ENCODE results near the gene PRCD. TPM values are rescaled to one million over a fixed set of nuclear protein-coding genes. Genes with fewer than 3 reads are reported as not detected.
A peak's percentile ranks its signal among the peaks of the same experiment; 100 is the strongest.
"Not testable (repeated sequence)": the region's sequence is repeated elsewhere in the genome, so short reads cannot be mapped to it uniquely, and the experiment has no call there.

The PRCD gene
- total RNA-seq, 1 donor from 2014 or later: 0.94 TPM

GRCh38 chr17:76527430-76528111 is 12.3 kb upstream of the PRCD start:
- DNase-seq (ENCODE audit: low read depth): peak; percentile 92

- no peak for DNase-seq (ENCODE audit: low read depth)
Observed at GRCh38 chr17:76528156-76528527, 11.7 kb upstream of the PRCD start.

GRCh38 chr17:76528528-76529223 is 11.2 kb upstream of the PRCD start:
- no peak for DNase-seq (ENCODE audit: low read depth)

DNA sequence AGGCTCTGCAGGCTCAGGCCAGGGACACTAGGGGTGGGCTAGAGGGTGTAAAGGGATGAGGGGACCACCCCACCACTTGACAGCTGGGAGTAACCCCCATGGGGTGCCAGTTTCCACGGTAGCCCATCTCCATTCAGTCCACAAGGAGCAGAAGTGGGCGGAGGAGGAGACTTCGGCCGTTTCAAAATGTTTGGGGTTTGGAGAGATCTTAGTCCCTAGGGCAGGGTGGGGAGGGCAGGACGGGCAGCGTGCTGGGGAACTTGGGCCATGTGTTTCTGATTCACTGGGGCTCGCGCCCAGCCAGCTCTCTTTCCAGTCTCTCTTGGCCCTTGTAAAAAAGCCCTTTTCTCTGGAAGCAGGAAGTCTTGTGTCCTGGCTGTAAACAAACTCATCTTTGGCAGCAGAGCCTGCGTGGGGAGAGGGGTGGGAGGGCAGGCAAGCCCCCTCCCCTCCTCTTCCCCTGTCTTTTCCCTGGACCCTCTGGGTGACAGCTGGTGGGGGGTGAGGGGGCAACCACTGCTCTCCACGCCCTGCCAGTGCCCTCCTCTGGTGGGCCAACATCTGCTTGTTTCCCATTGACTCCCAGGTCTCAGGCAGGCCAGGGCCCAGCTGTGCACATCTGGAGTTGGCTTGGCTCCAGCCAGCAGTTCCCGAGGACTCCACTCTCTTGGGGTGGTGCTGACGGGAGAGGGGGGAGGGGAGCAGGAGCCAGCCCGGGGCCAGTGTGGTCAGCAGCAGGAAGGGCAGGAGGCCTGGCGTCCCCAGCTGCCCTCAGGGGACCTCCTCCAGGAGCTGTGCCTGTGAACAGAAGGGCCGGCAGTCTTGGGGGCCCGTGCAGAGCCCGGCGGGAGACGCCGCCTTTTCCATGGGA is 10.4 kb upstream of the PRCD start:
- peak; percentile 22 for DNase-seq (ENCODE audit: low read depth)

GRCh38 chr17:76530095-76530723 is 9.6 kb upstream of the PRCD start:
- peak; percentile 17 for DNase-seq (ENCODE audit: low read depth)

DNA sequence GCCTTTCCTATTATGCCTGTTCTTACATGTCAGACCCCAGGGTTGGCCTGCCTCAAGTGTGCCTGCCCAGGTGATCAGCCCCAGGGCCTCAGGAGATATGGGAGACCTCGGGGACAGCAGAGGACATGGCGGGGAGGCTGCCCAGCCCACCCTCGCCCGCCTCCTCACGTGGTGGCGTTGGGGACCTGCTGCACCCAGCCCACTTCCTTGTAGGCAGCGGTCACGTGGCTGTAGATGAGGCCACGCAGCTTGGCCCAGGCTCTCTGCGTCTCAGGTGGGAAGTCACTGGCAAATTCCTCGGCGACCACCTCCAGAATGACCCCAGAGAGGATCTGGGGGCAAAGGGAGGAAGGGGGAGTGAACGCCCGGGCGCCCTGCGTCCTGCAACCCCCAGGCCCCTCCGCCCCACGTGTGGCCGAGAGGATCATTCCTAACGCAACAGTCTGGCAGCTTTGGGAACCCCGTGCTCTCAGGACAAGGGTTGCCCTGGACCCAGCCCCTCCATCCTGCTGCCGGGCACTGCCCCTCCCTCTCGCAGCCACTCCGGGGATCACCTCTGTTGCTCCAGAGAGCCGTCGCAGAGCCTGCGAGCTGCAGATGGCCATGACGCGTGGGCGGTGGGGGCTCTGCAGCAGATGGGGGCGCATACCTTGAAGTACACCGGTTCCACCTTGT is 8.9 kb upstream of the PRCD start:
- no peak for DNase-seq (ENCODE audit: low read depth)

DNA sequence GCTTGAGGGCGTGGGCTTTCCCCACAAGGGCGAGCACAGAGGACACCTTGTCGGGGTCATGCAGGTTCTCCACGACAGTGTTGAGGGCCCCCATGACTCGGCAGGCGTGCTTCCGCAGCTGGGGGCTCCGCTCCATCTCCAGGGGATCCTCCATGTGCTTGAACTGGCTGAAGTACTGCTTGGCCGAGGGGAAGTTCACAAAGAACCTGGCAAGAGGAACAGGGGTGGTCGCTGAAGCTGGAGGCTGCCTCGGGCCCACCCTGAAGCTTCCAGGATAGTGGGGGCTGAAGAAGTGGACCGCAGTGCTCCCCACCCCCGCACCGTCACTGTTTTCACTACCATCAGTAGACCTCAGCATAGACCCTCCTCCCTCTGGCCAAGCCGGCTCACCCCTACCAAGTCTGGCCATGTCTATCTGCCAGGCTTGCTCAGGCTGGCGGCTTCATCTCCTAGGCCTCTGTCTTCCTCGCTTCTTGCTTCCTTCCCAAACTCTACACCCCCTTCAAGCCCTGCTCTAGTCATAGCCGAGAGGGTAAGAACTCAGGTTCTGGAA is 8.3 kb upstream of the PRCD start:
- no peak for DNase-seq (ENCODE audit: low read depth)

- peak; percentile 54 for DNase-seq (ENCODE audit: low read depth)
Observed at GRCh38 chr17:76532072-76532651, 7.7 kb upstream of the PRCD start.

- not testable (repeated sequence) for DNase-seq (ENCODE audit: low read depth)
Observed at GRCh38 chr17:76533640-76534359, 6.0 kb upstream of the PRCD start.

DNA sequence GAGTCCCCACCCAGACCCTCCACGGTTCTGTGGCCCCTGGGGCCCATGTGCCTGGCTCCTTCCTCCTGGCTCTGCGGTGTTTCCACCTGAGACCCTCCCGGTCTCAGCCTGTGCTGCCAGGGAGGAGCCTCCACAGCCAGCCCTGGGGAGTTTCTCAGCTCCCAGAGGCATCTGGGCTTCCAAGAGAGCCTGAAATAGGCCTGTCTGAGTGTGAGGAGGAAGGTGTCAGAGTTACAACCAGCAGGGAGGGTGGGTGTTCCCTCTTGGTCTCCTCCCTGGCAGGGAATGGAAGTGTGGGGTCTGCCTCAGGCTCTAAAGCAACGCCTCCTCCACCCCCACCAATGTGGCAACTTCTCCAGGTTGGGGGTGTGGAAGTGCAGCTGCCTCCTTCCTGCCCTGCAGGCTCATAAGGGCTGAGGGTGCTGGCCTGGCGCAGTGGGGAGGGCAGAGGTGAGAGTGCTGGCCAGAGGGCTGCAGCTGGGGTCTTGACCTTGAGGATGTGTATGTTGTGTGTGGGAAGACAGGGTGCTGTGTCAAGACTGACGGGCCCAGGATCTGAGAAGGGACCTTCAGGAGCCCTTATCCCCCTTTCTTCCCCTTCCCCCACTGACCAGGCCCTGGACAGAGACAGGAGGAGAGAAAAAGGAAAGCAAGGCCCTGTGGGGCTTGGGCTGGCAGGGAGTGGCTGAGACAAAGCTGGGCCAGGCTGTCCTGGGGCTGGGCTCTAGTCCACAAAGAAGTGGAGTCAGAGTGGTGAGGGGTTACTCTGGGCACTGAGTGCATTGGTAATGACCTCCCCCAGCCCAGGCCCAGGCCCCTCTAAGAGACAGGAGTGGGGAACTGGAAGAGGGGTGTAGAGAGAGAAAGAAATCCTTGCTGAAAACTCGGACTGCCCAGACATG is 4.8 kb upstream of the PRCD start:
- no peak for DNase-seq (ENCODE audit: low read depth)

- no peak for DNase-seq (ENCODE audit: low read depth)
Observed at GRCh38 chr17:76535788-76536510, 3.9 kb upstream of the PRCD start.

- no peak for DNase-seq (ENCODE audit: low read depth)
Observed at GRCh38 chr17:76536511-76537287, 3.1 kb upstream of the PRCD start.

DNA sequence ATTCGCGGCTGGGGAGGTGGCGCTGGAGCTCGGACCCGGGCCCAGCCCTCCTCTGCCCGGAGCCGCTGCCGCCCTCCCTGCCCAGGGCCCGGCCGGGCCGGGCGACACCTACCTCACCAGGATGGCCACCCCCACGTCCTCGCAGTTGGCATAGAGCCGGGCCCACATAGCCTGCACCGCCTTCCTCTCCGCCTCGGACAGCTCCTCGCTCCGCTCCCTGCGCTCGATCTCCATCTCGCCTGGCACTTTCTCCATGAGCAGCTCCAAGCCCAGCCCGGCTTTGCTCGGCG is 2.6 kb upstream of the PRCD start:
- DNase-seq (ENCODE audit: low read depth): no peak

- no peak for DNase-seq (ENCODE audit: low read depth)
Observed at GRCh38 chr17:76537578-76538280, 2.1 kb upstream of the PRCD start, which contains the start of gene CYGB. CYGB (minus strand) TSS chr17:76537709; CDS start chr17:76537542, 167 bp downstream.

DNA sequence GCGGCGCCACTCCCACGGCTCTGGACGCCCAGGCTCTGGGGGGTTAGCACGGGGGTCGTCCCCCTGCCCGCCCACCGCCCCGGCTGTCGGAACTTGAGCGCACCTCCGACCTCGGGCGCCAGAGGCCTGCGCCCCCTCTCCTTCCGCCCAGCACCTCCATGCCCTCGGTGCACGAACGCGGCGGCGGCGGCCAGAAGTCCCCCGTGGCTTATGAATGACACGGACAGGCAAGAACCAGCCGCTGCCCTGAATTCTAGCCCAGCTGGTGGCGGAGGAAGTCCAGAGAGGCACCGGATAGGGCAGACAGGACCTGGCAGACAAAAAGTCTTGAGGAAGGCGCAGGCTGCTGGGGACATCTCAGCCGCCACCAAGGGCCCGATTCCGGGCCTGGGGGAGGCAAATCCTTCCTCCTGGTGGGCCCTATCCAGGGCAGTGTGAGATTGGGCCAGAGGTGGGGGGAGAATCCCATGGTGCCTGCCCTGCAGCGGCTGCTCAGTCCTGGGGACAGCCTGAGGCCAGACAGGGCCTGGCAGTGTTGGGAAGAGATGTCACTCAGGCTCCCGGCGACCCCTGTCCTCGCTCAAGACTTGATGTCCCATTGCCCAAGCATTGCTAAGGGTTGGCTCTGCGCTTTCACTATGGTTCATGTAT is 1.4 kb upstream of the PRCD start:
- DNase-seq (ENCODE audit: low read depth): no peak

DNA sequence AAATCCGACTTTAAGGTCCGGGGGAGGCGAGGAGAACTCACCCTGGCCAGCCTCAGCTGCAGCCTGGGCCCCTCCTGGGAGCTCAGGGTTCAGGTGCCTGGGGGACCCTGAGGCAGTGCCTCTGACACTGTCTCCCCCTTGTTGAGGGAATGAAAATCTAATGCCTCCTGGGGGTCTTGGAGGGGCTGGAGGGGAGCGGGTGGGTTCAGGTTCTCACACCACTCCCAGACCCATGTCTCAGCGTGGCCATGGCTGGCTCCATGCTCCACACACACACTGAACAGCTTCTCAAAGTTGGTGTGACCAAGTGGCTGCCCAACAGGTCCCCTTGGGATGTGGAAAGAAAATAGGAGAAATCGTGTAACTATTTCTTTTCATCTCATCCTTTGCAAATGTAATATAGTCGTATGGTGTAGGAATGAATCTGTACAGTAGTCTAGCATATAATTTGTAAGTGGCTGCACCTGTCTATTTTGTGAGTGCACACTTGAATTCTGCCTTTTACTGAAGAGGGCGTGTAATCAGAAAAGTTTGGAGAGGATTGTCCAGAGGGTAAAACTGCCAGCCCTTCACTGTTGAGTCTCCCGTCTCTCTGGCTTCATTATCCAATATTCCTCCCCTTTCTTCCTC is 788 bp upstream of the PRCD start:
- DNase-seq (ENCODE audit: low read depth): no peak
